ENCODE data around the gene FUT6.
"Not testable (repeated sequence)": the region's sequence is repeated elsewhere in the genome, so short reads cannot be mapped to it uniquely, and the experiment has no call there.

The FUT6 gene, protein sequence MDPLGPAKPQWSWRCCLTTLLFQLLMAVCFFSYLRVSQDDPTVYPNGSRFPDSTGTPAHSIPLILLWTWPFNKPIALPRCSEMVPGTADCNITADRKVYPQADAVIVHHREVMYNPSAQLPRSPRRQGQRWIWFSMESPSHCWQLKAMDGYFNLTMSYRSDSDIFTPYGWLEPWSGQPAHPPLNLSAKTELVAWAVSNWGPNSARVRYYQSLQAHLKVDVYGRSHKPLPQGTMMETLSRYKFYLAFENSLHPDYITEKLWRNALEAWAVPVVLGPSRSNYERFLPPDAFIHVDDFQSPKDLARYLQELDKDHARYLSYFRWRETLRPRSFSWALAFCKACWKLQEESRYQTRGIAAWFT

DNA sequence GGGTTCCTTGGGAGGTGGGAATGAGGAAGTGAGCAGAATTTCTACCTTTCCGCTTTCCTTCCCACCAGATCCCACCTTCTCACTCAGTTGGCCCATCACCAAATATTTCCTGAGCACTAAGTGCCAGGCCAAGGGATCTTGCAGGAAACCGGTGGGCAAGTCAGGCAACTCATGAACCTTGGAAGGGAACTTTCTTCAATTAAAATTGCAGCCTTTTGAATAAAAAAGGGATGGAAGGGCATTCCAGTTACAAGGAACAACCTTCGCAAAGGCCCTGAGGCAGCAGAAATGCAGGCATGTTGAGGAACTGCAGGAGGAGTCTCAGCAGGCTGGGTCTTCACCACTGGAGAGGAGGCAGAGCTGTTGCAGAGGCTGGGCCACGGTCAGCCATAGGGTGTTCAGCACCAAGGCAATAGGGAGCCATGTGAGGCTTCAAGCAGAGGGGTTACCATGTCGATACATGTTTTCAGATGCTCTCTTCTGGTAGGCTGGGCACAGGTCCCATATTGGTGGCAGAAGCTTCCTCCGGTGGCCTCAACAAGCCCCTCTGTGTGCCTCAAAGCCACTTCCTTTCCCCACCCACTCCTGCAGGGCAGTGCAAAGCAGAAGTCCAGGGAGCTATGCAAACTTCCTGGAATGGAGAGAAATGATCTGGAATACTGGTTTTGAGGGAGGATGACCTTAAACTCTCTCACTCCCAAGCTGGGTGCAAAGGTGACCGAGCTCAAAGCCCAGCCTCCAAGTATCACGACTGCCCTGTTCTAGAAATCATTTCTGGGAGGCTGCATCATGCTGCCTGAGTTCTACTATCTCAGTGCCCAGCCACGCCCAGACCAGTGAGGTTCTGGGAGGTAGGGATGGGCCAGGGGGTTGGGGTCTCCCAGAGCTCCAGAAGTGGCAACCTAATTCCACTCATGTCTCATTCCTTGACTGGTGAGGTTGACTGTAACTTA, at the start of gene FUT6:
TSS of gene FUT6 (minus strand) at position 638 of the 953 bp plus-strand sequence. CDS start 7,135 bp downstream, outside the sequence.
- no peak for DNase-seq

DNA sequence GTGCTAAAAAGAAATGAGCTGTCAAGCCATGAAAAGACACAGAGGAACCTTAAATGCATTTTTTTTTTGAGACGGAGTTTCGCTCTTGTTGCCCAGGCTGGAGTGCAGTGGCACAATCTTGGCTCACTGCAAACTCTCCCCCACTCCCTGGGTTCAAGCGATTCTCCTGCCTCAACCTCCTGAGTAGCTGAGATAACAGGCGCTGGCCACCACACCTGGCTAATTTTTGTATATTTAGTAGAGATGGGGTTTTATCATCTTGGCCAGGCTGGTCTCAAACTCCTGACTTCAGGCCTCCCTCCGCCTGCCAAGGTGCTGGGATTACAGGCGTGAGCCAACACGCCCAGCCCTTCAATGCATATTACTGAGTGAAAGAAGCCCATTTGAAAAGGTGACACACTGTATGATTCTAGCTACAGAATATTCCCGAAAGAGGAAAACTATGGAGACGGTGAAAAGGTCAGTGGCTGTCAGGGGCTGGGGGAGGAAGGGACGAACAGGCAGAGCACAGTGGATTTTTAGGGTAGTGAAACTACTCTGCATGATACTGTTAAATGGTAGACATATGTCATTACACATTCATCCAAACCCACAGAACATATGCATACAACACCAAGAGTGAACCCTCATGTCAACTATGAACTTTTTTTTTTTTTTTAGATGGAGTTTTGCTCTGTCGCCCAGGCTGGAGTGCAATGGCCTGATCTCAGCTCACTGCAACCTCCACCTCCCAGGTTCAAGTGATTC, 44.7 kb upstream of the FUT6 start:
- DNase-seq = not testable (repeated sequence)

GRCh38 chr19:5883157-5883873, 43.8 kb upstream of the FUT6 start:
- DNase-seq = peak in 6 of 51 donors; percentile 6 to 31 (median 12)

DNA sequence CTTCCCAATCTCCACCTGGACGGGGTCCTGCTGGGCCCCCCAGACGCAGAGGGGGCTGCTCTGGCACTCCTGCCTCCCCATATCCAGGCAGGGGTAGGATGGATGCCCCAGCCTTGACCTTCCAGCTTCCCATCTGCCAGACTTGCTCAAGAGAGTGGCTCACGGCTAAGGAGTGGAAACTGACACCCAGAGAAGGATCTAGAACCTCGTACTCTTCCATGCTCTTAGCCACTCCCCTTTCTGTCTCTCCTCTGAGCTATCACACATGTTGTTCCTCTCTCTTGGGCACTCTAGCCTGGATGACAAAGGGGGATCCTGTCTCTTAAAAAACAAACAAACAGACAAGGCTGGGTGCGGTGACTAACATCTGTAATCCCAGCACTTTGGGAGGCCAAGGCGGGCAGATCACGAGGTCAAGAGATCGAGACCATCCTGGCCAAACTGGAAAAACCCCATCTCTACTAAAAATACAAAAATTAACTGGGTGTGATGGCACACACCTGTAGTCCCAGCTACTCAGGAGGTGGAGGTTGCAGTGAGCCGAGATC, 43.0 kb upstream of the FUT6 start:
- DNase-seq = no peak

GRCh38 chr19:5881543-5882299, 42.2 kb upstream of the FUT6 start:
- no peak for DNase-seq

GRCh38 chr19:5880604-5881078, 41.1 kb upstream of the FUT6 start:
- peak in 17 of 51 donors; percentile 2 to 43 (median 15) for DNase-seq

GRCh38 chr19:5880196-5880595, 40.7 kb upstream of the FUT6 start:
- DNase-seq = no peak

DNA sequence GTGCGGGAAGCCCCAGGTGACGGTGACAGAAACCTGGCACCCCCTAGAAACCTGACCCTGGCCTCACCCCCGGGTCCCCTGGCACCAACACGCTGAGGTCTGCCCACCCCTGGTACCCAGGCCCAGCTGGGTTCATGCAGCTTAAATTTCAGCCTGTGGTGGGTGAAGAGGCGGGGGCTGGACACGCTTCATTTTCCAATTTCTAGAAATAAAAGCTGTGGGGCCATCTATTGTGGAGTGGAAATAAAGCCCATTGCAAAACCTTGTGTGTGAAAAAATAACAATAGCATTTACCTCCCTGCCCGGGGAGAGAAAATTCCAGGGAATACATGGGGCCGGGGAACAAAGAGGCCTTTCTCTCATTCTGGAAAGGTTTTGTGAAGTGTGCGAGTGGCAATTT, 38.4 kb upstream of the FUT6 start:
- no peak for DNase-seq

- DNase-seq = no peak
Measured at GRCh38 chr19:5877427-5877826, 37.9 kb upstream of the FUT6 start.

- not testable (repeated sequence) for DNase-seq
Measured at GRCh38 chr19:5874496-5874895, 35.0 kb upstream of the FUT6 start.

DNA sequence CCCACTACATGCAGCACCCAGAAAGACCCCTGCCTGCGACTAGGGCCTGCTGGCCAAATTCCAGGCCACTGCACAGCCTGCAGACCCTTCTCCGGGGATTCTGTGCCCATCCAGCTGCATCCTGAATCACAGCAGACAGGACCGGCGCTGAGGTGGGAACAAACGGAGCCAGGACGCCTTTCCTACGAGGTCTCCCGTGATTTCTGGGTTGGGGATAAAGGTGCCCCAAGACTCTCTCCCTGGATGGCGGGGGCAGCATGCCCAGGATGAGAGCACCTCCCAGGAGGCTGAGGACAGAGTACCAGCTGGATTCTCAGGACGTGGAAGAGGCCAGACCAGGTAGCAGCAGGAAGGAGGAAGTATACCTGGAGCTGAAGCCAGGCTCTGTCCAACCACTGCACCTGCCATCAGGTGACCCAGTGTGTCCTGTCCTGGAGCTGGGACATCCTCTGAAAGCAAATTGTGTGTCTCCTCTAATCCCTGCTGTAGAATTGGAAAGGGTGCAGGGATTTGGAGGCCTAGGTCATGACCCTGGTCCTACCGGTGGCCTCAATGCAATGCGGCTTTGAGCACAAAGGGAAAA, 34.2 kb upstream of the FUT6 start:
- DNase-seq = no peak

DNA sequence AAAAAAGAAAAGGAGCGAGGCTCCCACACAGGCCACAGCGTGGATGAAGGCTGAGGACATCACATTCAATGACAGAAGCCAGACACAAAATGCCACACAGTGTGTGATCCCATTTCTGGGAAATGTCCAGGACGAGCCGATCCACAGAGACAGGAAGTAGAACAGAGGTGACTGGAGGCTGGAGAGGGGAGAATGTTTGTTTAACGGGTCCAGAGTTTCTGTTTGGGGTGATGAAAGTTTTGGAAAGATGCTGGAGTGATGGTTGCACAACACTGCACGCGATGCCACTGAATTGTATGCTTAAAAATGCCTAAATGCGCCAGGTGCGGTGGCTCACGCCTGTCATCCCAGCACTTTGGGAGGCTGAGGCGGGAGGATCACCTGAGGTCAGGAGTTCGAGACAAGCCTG, 31.5 kb upstream of the FUT6 start:
- no peak for DNase-seq

GRCh38 chr19:5867201-5868136, 28.0 kb upstream of the FUT6 start:
- DNase-seq = no peak

- no peak for DNase-seq
Measured at GRCh38 chr19:5865772-5866171, 26.3 kb upstream of the FUT6 start.

GRCh38 chr19:5864725-5865486, 25.4 kb upstream of the FUT6 start:
- no peak for DNase-seq

DNA sequence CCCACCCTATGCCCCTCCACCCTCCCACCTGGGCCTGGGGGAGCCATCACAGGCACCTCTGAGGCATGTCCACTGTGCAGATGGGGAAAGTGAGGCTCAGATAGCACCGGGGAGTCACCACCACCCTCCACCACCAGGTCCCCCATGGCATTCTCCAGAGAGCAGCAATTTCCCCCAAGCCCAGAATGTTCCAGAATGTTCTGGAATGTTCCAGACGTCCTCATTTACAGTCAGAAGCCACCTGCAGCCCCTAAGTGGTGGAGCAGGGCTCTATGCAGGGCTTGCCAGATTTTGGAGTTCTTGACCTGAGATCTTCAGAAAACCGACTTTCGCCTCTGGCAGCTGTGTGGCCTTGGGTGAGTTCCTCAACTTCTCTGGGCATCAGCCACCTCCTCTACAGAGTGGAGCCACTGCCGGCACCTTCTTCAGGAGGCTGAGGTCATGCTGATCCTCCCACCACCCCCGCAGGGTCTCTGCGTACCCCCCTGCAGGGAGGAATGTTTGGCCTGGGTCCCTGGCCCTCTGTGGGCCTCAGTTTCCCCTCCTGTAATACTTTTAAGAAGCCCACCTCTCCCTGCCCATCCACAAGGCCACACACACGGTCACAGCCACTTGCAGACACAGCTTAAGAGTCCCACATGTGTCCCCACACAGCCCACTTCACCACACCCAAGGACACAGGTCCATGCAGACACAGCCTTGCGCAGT, 24.7 kb upstream of the FUT6 start:
- DNase-seq = no peak
